Head of caudate nucleus (tissue), 42 donors: ENCODE measurements around the gene GLIPR1L1.

Source experiments
- DNase-seq, 42 donors: peaks; one replicate each; pipeline versions ENCODE4 v3.0.0 to v3.0.0-alpha.2; 2020 to 2021; ENCODE audit warnings: mixed read lengths in 7 of 42
- intact Hi-C: fragments of 100-400 bp; cut with DNase I; formaldehyde crosslinking; loops from one replicate; pipeline ENCODE4 v1.15.0; 2022

The GLIPR1L1 gene, protein sequence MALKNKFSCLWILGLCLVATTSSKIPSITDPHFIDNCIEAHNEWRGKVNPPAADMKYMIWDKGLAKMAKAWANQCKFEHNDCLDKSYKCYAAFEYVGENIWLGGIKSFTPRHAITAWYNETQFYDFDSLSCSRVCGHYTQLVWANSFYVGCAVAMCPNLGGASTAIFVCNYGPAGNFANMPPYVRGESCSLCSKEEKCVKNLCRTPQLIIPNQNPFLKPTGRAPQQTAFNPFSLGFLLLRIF

GRCh38 chr12:75334384-75335030 is at the start of gene GLIPR1L1:
Gene GLIPR1L1 (plus strand): TSS chr12:75334670. CDS start chr12:75334729, 59 bp downstream.
- intact Hi-C loops: loop anchor here (1.0 to 10.0 kb wide), 2 partner anchors 56 to 170 kb away; no protein-coding TSS in a partner anchor
- peak; percentile 74 to 97 (median 91) for DNase-seq

- DNase-seq: no peak
- intact Hi-C loops: no loop called here
Observed at GRCh38 chr12:75288860-75289259, 45.6 kb upstream of the GLIPR1L1 start.

DNA sequence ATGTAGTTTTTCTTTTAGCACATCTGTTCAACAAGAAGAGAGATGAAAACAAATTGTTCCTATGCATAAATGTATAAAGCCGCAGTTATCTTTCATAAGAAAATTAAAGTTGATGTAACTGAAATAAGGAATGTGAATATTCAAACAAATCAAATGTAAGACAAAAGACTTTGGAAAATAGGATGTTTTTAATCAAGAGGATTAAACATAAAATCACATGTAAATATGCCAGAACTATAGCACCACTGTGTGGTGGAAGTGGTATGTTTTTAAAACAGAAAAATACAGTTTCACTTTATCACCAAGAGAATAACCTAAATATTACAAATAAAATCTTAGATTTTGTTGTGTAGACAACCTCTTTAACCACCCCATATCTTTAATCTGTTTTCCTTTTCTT is 44.7 kb upstream of the GLIPR1L1 start:
- no peak for DNase-seq
- intact Hi-C loops: no loop called here

DNA sequence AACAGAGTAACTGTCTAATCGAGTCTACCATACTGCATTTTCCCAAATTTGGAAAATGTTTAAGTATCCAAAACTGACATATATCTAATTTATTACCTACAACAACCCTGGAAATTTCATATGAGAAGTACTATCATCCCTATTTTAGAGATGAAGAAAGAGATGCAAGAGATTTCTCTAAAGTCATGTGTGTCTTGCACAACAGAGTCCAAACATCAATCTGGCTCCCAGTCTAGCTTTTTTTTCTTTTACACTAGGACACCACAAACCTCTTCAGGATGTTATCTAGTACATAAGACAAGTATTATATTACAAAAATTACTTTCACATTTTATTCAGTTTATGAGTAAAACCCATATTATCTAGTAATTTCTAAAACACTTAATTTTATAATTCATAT is 43.5 kb upstream of the GLIPR1L1 start:
- DNase-seq: no peak
- intact Hi-C loops: no loop called here

DNA sequence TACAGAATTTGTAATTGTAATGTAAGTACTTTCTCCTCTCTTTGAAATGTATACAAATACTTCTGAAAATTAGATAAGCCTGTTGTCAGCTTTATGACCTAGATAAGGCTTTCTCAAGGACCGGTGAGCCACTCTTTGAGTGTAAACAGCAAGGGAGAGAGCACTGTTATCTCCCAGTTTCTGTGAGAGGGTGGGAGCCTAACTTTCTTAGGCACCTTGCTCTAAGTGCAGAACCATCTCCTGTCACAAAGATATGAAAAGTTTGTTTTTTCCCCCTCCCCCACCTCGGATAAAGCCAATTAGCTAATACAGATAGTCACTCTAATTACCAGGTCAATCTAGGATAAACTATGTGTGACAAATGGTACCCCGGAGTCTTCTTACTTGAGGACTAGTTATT is 40.1 kb upstream of the GLIPR1L1 start:
- no peak for DNase-seq
- intact Hi-C loops: no loop called here

GRCh38 chr12:75294797-75295196 is 39.7 kb upstream of the GLIPR1L1 start:
- DNase-seq: no peak
- intact Hi-C loops: no loop called here

- no peak for DNase-seq
Observed at GRCh38 chr12:75302225-75302624, 32.2 kb upstream of the GLIPR1L1 start.

GRCh38 chr12:75302781-75303180 is 31.7 kb upstream of the GLIPR1L1 start:
- intact Hi-C loops: no loop called here
- DNase-seq: no peak

More at GRCh38 chr12:75302225-75302624, 32.2 kb upstream of the GLIPR1L1 start:
- intact Hi-C loops: no loop called here

- intact Hi-C loops: no loop called here
- DNase-seq: no peak
Observed at GRCh38 chr12:75305412-75306332, 28.8 kb upstream of the GLIPR1L1 start.

GRCh38 chr12:75308279-75308678 is 26.2 kb upstream of the GLIPR1L1 start:
- no peak for DNase-seq
- intact Hi-C loops: no loop called here

DNA sequence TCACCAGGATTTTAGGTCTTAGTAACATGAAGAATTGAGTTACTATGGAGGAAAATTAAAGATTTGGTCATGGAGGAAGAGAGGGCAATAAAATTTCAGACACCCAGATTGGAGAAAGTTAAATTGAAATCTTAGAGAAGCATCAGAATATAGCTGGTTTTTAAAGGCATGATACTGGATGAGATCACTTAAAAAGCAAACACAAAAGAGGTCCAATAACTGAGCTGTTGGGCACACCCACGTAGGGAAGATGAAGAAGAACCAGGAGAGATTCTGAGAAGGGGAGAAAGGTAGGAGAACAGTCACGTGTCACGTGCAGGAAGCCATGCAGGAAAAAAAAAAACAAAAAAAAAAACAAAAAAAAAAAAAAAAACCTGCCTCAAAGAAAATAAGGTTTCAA is 23.1 kb upstream of the GLIPR1L1 start:
- no peak for DNase-seq
- intact Hi-C loops: no loop called here

GRCh38 chr12:75315518-75315917 is 19.0 kb upstream of the GLIPR1L1 start:
- no peak for DNase-seq
- intact Hi-C loops: no loop called here

- DNase-seq: no peak
- intact Hi-C loops: no loop called here
Observed at GRCh38 chr12:75317784-75318183, 16.7 kb upstream of the GLIPR1L1 start.

DNA sequence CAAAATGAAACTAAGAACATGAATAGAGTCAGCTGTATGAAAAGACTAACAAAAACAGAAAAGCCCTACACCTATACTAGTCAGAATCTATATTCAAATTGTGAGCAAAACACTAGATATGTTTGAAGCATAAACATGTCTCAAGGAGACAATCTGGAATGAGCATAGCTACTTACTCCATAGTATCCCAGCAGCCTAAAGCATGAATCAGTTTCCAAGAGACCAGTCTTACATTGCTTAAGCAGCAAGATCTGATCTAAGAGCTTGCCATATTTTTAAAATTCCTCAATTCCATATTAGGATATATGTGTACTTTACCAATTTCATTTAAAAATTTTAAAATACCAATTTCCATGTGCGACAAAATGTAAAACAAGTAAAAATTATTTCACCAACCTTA is 12.0 kb upstream of the GLIPR1L1 start:
- no peak for DNase-seq
- intact Hi-C loops: no loop called here

DNA sequence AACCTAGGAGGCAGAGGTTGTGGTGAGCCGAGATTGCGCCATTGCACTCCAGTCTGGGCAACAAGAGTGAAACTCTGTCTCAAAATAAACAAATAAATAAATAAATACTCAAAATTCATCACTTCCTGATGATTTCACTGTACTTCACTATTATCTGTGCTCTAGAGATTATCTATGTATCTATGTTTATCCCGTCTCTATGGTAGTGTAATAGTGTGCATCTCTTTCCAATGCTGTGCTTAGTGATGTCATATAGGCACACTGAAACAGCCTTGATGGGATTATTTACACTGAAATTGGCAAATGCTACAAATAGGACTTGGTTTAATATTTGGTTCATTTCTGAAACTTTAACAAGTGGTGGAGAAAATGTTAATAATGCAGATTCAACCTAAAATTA is 10.8 kb upstream of the GLIPR1L1 start:
- DNase-seq: no peak
- intact Hi-C loops: no loop called here

- DNase-seq: no peak
- intact Hi-C loops: no loop called here
Observed at GRCh38 chr12:75327642-75328041, 6.8 kb upstream of the GLIPR1L1 start.

DNA sequence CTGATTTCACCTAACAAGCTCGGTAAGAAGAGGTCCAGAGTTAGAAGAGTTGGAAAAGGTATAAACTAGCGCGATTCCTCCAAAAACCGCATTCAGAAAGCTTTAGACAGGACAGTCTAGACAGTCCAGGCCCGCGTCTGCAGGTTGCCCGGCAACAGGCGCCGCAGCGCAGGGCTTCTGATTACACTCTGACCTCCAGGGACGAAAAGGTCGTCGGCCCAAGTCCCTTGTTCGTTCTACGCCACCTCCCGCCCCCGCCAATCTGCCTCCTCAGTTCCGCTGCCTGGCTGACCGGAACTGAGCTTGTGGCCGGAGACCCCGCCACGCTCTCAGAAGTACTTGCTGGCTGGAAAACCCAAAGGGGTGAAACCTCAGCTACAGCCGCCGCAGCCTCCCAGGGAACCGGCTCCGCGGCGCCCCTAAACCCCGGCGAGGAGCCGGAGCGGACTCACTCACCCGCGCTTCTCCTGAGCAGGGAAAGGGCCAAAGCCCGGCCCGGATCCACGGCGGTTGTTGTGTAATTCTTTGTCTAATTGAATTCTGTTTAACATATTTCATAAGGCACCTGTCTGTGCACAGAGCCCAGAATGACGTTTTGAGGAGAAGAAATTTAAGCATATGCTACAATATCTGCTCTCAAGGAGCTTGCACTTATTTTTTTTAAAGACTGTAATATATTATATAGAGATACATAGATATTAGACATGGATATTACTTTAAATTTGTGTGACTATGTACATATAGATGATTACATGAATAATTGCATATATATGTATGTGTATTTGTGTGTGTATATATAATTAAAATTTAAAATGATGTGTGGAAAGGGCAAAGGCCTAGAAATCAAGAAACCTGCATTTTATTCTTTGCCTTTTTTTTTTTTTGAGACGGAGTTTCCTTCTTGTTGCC is 4.3 kb upstream of the GLIPR1L1 start, which contains the start of gene CAPS2:
TSS of gene CAPS2 (minus strand) at position 407 of the 909 bp plus-strand sequence. CDS start 3,826 bp downstream, outside the sequence.
- intact Hi-C loops: loop anchor here (10.0 kb wide), 1 partner anchor 175 kb away; no protein-coding TSS in a partner anchor
- peak; percentile 57 to 94 (median 84) for DNase-seq

DNA sequence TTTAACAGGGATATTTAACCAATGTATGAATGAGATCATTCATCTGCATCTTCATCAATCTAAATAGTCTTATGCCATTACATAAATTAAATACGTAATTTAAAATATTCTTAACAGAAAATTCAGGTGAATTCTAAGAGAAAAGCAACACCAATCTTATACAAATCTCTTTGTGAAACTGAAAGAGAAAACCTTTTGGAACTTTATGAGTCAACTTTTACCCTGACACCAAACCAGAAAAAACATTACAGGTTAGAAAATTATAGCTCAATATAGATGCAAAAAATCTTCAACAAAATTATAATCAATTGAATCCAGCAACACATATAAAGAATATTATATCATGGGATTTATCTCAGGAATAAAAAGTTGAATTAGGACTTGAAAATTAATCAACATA is 3.4 kb downstream of the GLIPR1L1 start:
- DNase-seq: no peak
- intact Hi-C loops: loop anchor here (10.0 kb wide), 1 partner anchor 167 kb away; no protein-coding TSS in a partner anchor

- intact Hi-C loops: no loop called here
- DNase-seq: no peak
Observed at GRCh38 chr12:75341873-75342272, 7.4 kb downstream of the GLIPR1L1 start.
